ENCODE data around the gene HLA-DPA1. TPM values are rescaled to one million over a fixed set of nuclear protein-coding genes. Genes with fewer than 3 reads are reported as not detected.
A peak's percentile ranks its signal among the peaks of the same experiment; 100 is the strongest.

Gene HLA-DPA1
- total RNA-seq, result 57.1 and 58.9 TPM in 2 replicates

GRCh38 chr6:33073431-33073871 is at the start of gene HLA-DPA1:
HLA-DPA1 (minus strand) TSS chr6:33073649.
- Mint-ChIP-seq H3K4me3 (ENCODE audit: low read depth) (peak within 1 kb of the TSS; percentile 83), H3K27ac (peak within 1 kb of the TSS; percentile 73), H3K36me3 (ENCODE audit: low read depth) (peaks cover 16% of the 10 kb centered on the region), H3K9me3 (no peaks in the 10 kb centered on the region), H3K4me1 (ENCODE audit: low read depth) (peaks cover 53% of the 10 kb centered on the region), H3K27me3 (ENCODE audit: low read depth) (no peaks in the 10 kb centered on the region)
- peak; percentile 52 for DNase-seq (ENCODE audit: low spot score)
- intact Hi-C loops (cut with micrococcal nuclease), result no loop called here

GRCh38 chr6:33123181-33123580 is 49.7 kb upstream of the HLA-DPA1 start:
- Mint-ChIP-seq H3K9me3 (peaks cover 4% of the 10 kb centered on the region), H3K4me3 (ENCODE audit: low read depth) (no peak overlapping the region), H3K36me3 (ENCODE audit: low read depth) (no peaks in the 10 kb centered on the region), H3K27ac (no peak overlapping the region), H3K4me1 (ENCODE audit: low read depth) (peaks cover 8% of the 10 kb centered on the region), H3K27me3 (ENCODE audit: low read depth) (peaks cover 24% of the 10 kb centered on the region)
- intact Hi-C loops (cut with micrococcal nuclease), result no loop called here
- DNase-seq (ENCODE audit: low spot score), result no peak

- H3K4me3 Mint-ChIP-seq (ENCODE audit: low read depth), result no peak overlapping the region
- intact Hi-C loops (cut with micrococcal nuclease), result no loop called here
- no peaks in the 10 kb centered on the region for H3K36me3 Mint-ChIP-seq (ENCODE audit: low read depth)
- no peak overlapping the region for H3K27ac Mint-ChIP-seq
- peaks cover 4% of the 10 kb centered on the region for H3K9me3 Mint-ChIP-seq
- DNase-seq (ENCODE audit: low spot score), result no peak
- H3K4me1 Mint-ChIP-seq (ENCODE audit: low read depth), result peaks cover 8% of the 10 kb centered on the region
- peaks cover 51% of the 10 kb centered on the region for H3K27me3 Mint-ChIP-seq (ENCODE audit: low read depth)
These were observed 46.6 kb upstream of the HLA-DPA1 start for GRCh38 chr6:33120001-33120400.

GRCh38 chr6:33118525-33119123 is 45.2 kb upstream of the HLA-DPA1 start:
- H3K4me3 Mint-ChIP-seq (ENCODE audit: low read depth), result no peak overlapping the region
- no peaks in the 10 kb centered on the region for H3K36me3 Mint-ChIP-seq (ENCODE audit: low read depth)
- H3K4me1 Mint-ChIP-seq (ENCODE audit: low read depth), result peaks cover 6% of the 10 kb centered on the region
- peaks cover under 1% of the 10 kb centered on the region for H3K9me3 Mint-ChIP-seq
- H3K27ac Mint-ChIP-seq, result no peak overlapping the region
- peaks cover 61% of the 10 kb centered on the region for H3K27me3 Mint-ChIP-seq (ENCODE audit: low read depth)
- intact Hi-C loops (cut with micrococcal nuclease), result loop anchor here (1.0 kb wide), 1 partner anchor 130 kb away; no protein-coding TSS in a partner anchor
- no peak for DNase-seq (ENCODE audit: low spot score)

- Mint-ChIP-seq H3K9me3 (no peaks in the 10 kb centered on the region), H3K4me3 (ENCODE audit: low read depth) (no peak overlapping the region), H3K27me3 (ENCODE audit: low read depth) (peaks cover 68% of the 10 kb centered on the region), H3K4me1 (ENCODE audit: low read depth) (peaks cover 6% of the 10 kb centered on the region), H3K27ac (no peak overlapping the region), H3K36me3 (ENCODE audit: low read depth) (no peaks in the 10 kb centered on the region)
- DNase-seq (ENCODE audit: low spot score), result no peak
- intact Hi-C loops (cut with micrococcal nuclease), result no loop called here
These were observed 44.4 kb upstream of the HLA-DPA1 start for GRCh38 chr6:33117811-33118277.

- intact Hi-C loops (cut with micrococcal nuclease), result no loop called here
- Mint-ChIP-seq H3K9me3 (no peaks in the 10 kb centered on the region), H3K4me1 (ENCODE audit: low read depth) (peaks cover 7% of the 10 kb centered on the region), H3K27me3 (ENCODE audit: low read depth) (peaks cover 70% of the 10 kb centered on the region), H3K27ac (peak overlapping the region; percentile 14), H3K36me3 (ENCODE audit: low read depth) (no peaks in the 10 kb centered on the region), H3K4me3 (ENCODE audit: low read depth) (no peak overlapping the region)
- DNase-seq (ENCODE audit: low spot score), result no peak
These were observed 43.6 kb upstream of the HLA-DPA1 start for GRCh38 chr6:33116841-33117711.

- Mint-ChIP-seq H3K9me3 (no peaks in the 10 kb centered on the region), H3K27me3 (ENCODE audit: low read depth) (peaks cover 67% of the 10 kb centered on the region), H3K4me3 (ENCODE audit: low read depth) (no peak overlapping the region), H3K36me3 (ENCODE audit: low read depth) (no peaks in the 10 kb centered on the region), H3K4me1 (ENCODE audit: low read depth) (peaks cover 9% of the 10 kb centered on the region), H3K27ac (no peak overlapping the region)
- DNase-seq (ENCODE audit: low spot score), result no peak
- intact Hi-C loops (cut with micrococcal nuclease), result no loop called here
These were observed 43.0 kb upstream of the HLA-DPA1 start for GRCh38 chr6:33116417-33116816.

GRCh38 chr6:33114406-33114805 is 41.0 kb upstream of the HLA-DPA1 start:
- H3K27ac Mint-ChIP-seq, result no peak overlapping the region
- intact Hi-C loops (cut with micrococcal nuclease), result no loop called here

GRCh38 chr6:33113755-33114154 is 40.3 kb upstream of the HLA-DPA1 start:
- no peaks in the 10 kb centered on the region for H3K36me3 Mint-ChIP-seq (ENCODE audit: low read depth)
- no peaks in the 10 kb centered on the region for H3K9me3 Mint-ChIP-seq
- no peak overlapping the region for H3K27ac Mint-ChIP-seq
- intact Hi-C loops (cut with micrococcal nuclease), result no loop called here
- H3K27me3 Mint-ChIP-seq (ENCODE audit: low read depth), result peaks cover 70% of the 10 kb centered on the region
- peaks cover 9% of the 10 kb centered on the region for H3K4me1 Mint-ChIP-seq (ENCODE audit: low read depth)
- H3K4me3 Mint-ChIP-seq (ENCODE audit: low read depth), result no peak overlapping the region
- DNase-seq (ENCODE audit: low spot score), result no peak

More at GRCh38 chr6:33114406-33114805, 41.0 kb upstream of the HLA-DPA1 start:
- Mint-ChIP-seq H3K9me3 (no peaks in the 10 kb centered on the region), H3K4me1 (ENCODE audit: low read depth) (peaks cover 9% of the 10 kb centered on the region), H3K4me3 (ENCODE audit: low read depth) (no peak overlapping the region), H3K36me3 (ENCODE audit: low read depth) (no peaks in the 10 kb centered on the region), H3K27me3 (ENCODE audit: low read depth) (peaks cover 69% of the 10 kb centered on the region)
- no peak for DNase-seq (ENCODE audit: low spot score)

GRCh38 chr6:33112148-33112547 is 38.7 kb upstream of the HLA-DPA1 start:
- no peaks in the 10 kb centered on the region for H3K9me3 Mint-ChIP-seq
- no peak overlapping the region for H3K4me3 Mint-ChIP-seq (ENCODE audit: low read depth)
- H3K27me3 Mint-ChIP-seq (ENCODE audit: low read depth), result peaks cover 74% of the 10 kb centered on the region
- no peak overlapping the region for H3K27ac Mint-ChIP-seq
- intact Hi-C loops (cut with micrococcal nuclease), result no loop called here
- no peak for DNase-seq (ENCODE audit: low spot score)
- H3K36me3 Mint-ChIP-seq (ENCODE audit: low read depth), result no peaks in the 10 kb centered on the region
- peaks cover 3% of the 10 kb centered on the region for H3K4me1 Mint-ChIP-seq (ENCODE audit: low read depth)

- H3K27me3 Mint-ChIP-seq (ENCODE audit: low read depth), result peaks cover 61% of the 10 kb centered on the region
- H3K4me3 Mint-ChIP-seq (ENCODE audit: low read depth), result no peak overlapping the region
- no peak overlapping the region for H3K27ac Mint-ChIP-seq
- peaks cover 3% of the 10 kb centered on the region for H3K4me1 Mint-ChIP-seq (ENCODE audit: low read depth)
- H3K9me3 Mint-ChIP-seq, result peaks cover 6% of the 10 kb centered on the region
- intact Hi-C loops (cut with micrococcal nuclease), result no loop called here
- no peak for DNase-seq (ENCODE audit: low spot score)
- H3K36me3 Mint-ChIP-seq (ENCODE audit: low read depth), result no peaks in the 10 kb centered on the region
These were observed 34.9 kb upstream of the HLA-DPA1 start for GRCh38 chr6:33108307-33108706.

GRCh38 chr6:33107641-33108040 is 34.2 kb upstream of the HLA-DPA1 start:
- DNase-seq (ENCODE audit: low spot score), result no peak
- intact Hi-C loops (cut with micrococcal nuclease), result no loop called here
- H3K36me3 Mint-ChIP-seq (ENCODE audit: low read depth), result no peaks in the 10 kb centered on the region
- no peak overlapping the region for H3K27ac Mint-ChIP-seq
- peaks cover 3% of the 10 kb centered on the region for H3K4me1 Mint-ChIP-seq (ENCODE audit: low read depth)
- peaks cover 6% of the 10 kb centered on the region for H3K9me3 Mint-ChIP-seq
- H3K27me3 Mint-ChIP-seq (ENCODE audit: low read depth), result peaks cover 56% of the 10 kb centered on the region
- no peak overlapping the region for H3K4me3 Mint-ChIP-seq (ENCODE audit: low read depth)

Measured in activated T-helper 2 cell treated with anti-CD3 and anti-CD28 coated beads, Interferon-gamma antibody, Interleukin-2, Interleukin-4, amounts not matched to agents 10 μg/mL and 5 μg/mL and 100 μg/mL, durations not matched to agents 14 hours and 24 hours and 36 hours (primary cell).